Central memory CD8-positive, alpha-beta T cell (primary cell): ENCODE results near the gene SSX2IP.
"Not testable (repeated sequence)": the region's sequence is repeated elsewhere in the genome, so short reads cannot be mapped to it uniquely, and the experiment has no call there.

Experiments
- ATAC-seq: fragments of 150-1000 bp; cut with Tn5 transposase; replicated peaks from 2 replicates; pipeline ENCODE4 v1.10.0; 2022; ENCODE audit warnings: mild to moderate bottlenecking, moderate FRiP score, moderate number of reproducible peaks; ENCODE audit not compliant: poor library complexity, severe bottlenecking; ENCODE audit errors: extremely low read depth
- DNase-seq, 2 donors: peaks; one replicate each; pipeline ENCODE4 v3.0.0; 2021; ENCODE audit warnings: low spot score in 2 of 2
- H3K27ac Mint-ChIP-seq: one replicate; pipeline ENCODE4 v1.8.0; 2022; ENCODE audit warnings: low read depth, mild to moderate bottlenecking, moderate library complexity, mixed read lengths
- H3K27me3 Mint-ChIP-seq: one replicate; pipeline ENCODE4 v1.8.0; 2022; ENCODE audit warnings: mixed read lengths
- H3K36me3 Mint-ChIP-seq: one replicate; pipeline ENCODE4 v1.8.0; 2022; ENCODE audit warnings: mild to moderate bottlenecking, moderate library complexity, mixed read lengths; ENCODE audit not compliant: insufficient read depth
- H3K4me1 Mint-ChIP-seq: one replicate; pipeline ENCODE4 v1.8.0; 2022; ENCODE audit warnings: mixed read lengths
- H3K4me3 Mint-ChIP-seq: one replicate; pipeline ENCODE4 v1.8.0; 2022; ENCODE audit warnings: mild to moderate bottlenecking, moderate library complexity, mixed read lengths
- H3K9me3 Mint-ChIP-seq: one replicate; pipeline ENCODE4 v1.8.0; 2022; ENCODE audit warnings: mixed read lengths

Gene SSX2IP

GRCh38 chr1:84600796-84601195, 89.5 kb downstream of the SSX2IP start:
- Mint-ChIP-seq H3K4me3 (no peak overlapping the region), H3K36me3 (peaks cover 2% of the 10 kb centered on the region), H3K27ac (no peak overlapping the region), H3K4me1 (no peaks in the 10 kb centered on the region), H3K9me3 (peaks cover 3% of the 10 kb centered on the region), H3K27me3 (peaks cover 3% of the 10 kb centered on the region)
- ATAC-seq = no peak
- DNase-seq = no peak

DNA sequence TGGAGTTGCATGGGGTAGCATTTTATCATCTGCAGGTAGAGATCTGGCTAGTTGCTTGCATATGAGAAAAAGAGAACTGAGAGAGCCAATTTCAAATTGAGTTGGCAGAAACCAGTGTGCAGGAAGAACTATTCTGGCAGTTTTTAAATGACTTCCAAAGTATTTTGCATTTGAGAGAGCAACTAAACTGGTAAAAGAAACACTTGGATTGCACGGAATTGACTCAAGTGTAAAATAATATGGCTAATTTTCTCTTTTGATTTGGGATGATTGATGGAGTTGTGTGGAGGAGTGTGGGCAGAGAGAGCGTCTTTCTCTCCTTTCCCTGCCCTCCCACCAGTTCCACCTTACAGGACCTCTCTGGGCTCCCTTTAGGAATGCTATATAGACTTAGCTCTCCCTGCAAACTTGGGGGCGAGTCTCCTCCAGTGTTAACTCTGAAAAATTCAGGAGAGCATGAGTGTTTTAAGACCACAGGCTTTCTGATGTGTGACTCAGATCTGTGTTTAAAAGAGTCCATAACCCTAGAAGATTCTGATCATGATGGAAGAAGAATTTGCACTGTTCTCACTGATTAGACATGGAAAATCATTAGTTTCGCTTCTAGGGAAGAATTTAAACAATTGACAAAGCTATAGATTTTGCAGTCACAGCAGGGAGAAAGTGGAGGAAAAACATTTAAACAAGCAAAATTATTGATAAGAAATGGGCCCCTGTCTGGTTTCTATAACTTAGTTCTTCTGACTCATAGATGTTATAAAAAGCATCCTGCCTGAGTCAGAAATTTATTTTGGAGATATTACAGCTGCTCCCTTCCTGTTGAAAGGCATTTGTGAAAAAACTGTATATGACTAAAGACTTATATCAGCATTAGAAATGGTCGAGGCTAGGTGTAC, 91.2 kb downstream of the SSX2IP start:
- ATAC-seq = no peak
- H3K4me3 Mint-ChIP-seq = no peak overlapping the region
- DNase-seq = no peak
- no peak overlapping the region for H3K27ac Mint-ChIP-seq
- no peaks in the 10 kb centered on the region for H3K27me3 Mint-ChIP-seq
- peaks cover 2% of the 10 kb centered on the region for H3K36me3 Mint-ChIP-seq
- no peaks in the 10 kb centered on the region for H3K9me3 Mint-ChIP-seq
- H3K4me1 Mint-ChIP-seq = no peaks in the 10 kb centered on the region

DNA sequence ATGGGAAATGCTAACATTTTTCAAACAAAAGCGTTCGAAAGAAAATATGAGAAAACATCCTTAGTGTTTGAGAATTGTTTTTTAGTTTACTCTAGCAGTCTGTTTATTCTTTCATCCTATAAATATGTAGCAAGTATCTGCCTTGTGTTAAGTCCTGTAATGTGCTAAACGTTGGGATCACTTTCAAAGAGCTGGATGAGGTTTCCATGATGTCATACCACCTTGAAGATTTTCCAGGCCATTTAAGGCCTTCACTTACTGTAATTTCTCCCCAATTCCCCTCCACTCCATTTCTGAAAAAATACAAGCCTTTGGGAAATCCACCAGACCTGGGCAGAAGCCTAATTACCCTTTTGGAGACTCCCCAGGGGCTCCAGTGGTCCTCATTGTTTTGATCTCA, 91.8 kb downstream of the SSX2IP start:
- Mint-ChIP-seq H3K27ac (no peak overlapping the region), H3K36me3 (peaks cover 2% of the 10 kb centered on the region), H3K4me1 (no peaks in the 10 kb centered on the region), H3K27me3 (no peaks in the 10 kb centered on the region), H3K9me3 (no peaks in the 10 kb centered on the region), H3K4me3 (no peak overlapping the region)
- no peak for DNase-seq
- ATAC-seq = no peak

DNA sequence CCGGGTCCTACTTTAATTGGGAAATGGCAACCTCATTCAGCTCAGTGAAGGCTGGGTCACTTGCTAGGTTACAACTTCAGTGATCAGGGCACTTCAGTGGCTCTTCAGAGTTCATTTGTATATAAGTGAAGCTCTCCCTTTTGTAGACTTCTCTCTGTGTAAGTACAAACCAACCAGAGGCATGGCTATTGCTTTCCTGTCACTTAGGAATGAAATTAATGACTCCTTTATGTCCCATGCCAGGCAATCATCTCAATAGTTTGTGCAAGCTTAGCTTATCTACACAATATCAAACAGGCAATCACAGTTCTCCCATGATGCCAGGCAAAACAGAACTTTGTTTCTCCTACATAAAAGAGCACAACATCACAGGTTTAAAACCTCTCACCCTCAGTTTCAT, 93.2 kb downstream of the SSX2IP start:
- H3K9me3 Mint-ChIP-seq = no peaks in the 10 kb centered on the region
- H3K36me3 Mint-ChIP-seq = peaks cover 2% of the 10 kb centered on the region
- no peak for DNase-seq

DNA sequence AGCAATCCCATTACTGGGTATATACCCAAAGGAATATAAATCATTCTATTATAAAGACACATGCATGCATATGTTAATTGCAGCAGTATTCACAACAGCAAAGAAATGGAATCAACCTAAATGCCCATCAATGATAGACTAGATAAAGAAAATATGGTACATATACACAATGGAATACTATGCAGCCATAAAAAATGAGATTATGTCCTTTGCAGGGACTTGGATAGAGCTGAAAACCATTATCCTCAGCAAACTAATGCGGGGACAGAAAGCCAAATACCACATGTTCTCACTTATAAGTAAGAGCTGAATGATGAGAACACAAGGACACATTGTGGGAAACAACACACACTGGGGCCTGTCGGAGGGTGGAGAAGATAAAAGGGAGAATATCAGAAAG, 95.3 kb downstream of the SSX2IP start:
- not testable (repeated sequence) for H3K4me3 Mint-ChIP-seq, H3K36me3 Mint-ChIP-seq, H3K4me1 Mint-ChIP-seq, ATAC-seq, DNase-seq, H3K9me3 Mint-ChIP-seq, H3K27ac Mint-ChIP-seq
- H3K27me3 Mint-ChIP-seq = peaks cover 29% of the 10 kb centered on the region

More for the DNA sequence above, 93.2 kb downstream of the SSX2IP start:
- ATAC-seq = no peak
- H3K4me1 Mint-ChIP-seq = no peaks in the 10 kb centered on the region
- peaks cover 8% of the 10 kb centered on the region for H3K27me3 Mint-ChIP-seq
- no peak overlapping the region for H3K27ac Mint-ChIP-seq
- no peak overlapping the region for H3K4me3 Mint-ChIP-seq
